ENCODE results near the gene DNAJC12.
A peak's percentile ranks its signal among the peaks of the same experiment; 100 is the strongest.

DNA sequence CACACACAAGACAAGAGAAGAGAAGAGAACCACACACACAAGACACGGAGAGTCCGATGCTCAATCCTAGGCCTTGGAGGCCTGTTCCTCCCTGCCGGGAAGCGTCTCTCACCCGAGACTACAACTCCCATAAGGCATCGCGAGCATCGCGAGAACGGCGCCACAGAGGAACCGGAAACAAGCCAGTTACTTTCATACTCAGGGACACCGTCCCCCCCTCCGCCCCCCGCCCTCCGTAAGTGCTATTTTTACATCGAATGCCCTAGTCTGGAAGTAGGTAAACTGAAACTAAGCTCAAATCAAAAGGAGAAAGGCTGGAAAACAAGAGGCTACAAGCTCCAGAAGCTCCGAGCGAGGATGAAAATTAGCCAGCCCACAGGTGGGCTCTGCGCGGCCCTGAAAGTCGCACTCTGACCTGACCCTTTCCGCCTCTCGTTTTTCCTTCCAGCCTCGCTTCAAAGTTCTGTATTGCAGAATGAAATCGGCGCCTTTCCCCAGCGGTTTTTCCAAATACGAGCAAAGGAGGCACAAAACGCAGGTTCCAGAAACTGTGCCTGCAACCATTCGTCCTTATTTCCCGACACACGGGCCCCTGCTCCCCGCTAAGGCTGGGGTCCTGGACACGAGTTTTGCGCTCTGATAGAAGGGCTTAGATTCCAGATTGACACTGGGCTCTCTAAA, 11.5 kb upstream of the DNAJC12 start:
- TF ChIP-seq CTCF (IDR thresholded peaks at IDR 0.05 in 8 of 11, conservative IDR thresholded peaks at IDR 0.05 in 3 of 11) (peak in 7 of 11 experiments; percentile 10 to 45 (median 12)), POLR2AphosphoS5 (IDR thresholded peaks at IDR 0.05) (peak; percentile 67 to 95 (median 88))

Measured in spleen (tissue), 7 donors.